ENCODE results near the gene ITPKB. TPM values are rescaled to one million over a fixed set of nuclear protein-coding genes. Genes with fewer than 3 reads are reported as not detected.

The ITPKB gene
- 10 to 100 TPM; 22.4 to 28.3 TPM for total RNA-seq
- polyA plus RNA-seq (2013, experiment 1 of 2), result 12.3 TPM
- polyA plus RNA-seq (2013, experiment 2 of 2), result 12.3 TPM
- long read RNA-seq, experiment 1, partial matches to known transcripts, result 0 of 5 reads
- long read RNA-seq, experiment 1, other reads (novel, unspliced or antisense), result 5 of 5 reads
- long read RNA-seq, experiment 2, full-length matches to known transcripts, result 12 of 32 reads
- long read RNA-seq, experiment 2, partial matches to known transcripts, result 4 of 32 reads
- long read RNA-seq, experiment 2, other reads (novel, unspliced or antisense), result 16 of 32 reads
- long read RNA-seq, experiment 3, full-length matches to known transcripts, result 1 of 5 reads
- long read RNA-seq, experiment 3, partial matches to known transcripts, result 0 of 5 reads
- long read RNA-seq, experiment 3, other reads (novel, unspliced or antisense), result 4 of 5 reads
- long read RNA-seq, experiment 4, result 0 reads

- no peak for DNase-seq
- no peaks in the 10 kb centered on the region for H3K27me3 ChIP-seq (ENCODE audit: control insufficient read depth, insufficient read depth, low read length, poor library complexity, severe bottlenecking)
- H3K36me3 ChIP-seq (ENCODE audit: control insufficient read depth, insufficient read depth, low read length), result peaks cover 22% of the 10 kb centered on the region
- no peaks in the 10 kb centered on the region for H3K9me3 ChIP-seq (ENCODE audit: control insufficient read depth, low read length)
- no peak within 1 kb of the TSS for H3K27ac ChIP-seq (ENCODE audit: low read depth, low read length)
- TF ChIP-seq, protein P1, sequence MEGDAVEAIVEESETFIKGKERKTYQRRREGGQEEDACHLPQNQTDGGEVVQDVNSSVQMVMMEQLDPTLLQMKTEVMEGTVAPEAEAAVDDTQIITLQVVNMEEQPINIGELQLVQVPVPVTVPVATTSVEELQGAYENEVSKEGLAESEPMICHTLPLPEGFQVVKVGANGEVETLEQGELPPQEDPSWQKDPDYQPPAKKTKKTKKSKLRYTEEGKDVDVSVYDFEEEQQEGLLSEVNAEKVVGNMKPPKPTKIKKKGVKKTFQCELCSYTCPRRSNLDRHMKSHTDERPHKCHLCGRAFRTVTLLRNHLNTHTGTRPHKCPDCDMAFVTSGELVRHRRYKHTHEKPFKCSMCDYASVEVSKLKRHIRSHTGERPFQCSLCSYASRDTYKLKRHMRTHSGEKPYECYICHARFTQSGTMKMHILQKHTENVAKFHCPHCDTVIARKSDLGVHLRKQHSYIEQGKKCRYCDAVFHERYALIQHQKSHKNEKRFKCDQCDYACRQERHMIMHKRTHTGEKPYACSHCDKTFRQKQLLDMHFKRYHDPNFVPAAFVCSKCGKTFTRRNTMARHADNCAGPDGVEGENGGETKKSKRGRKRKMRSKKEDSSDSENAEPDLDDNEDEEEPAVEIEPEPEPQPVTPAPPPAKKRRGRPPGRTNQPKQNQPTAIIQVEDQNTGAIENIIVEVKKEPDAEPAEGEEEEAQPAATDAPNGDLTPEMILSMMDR (conservative IDR thresholded peaks at IDR 0.05), result no peak
- peaks cover 9% of the 10 kb centered on the region for H3K4me1 ChIP-seq (ENCODE audit: control insufficient read depth, insufficient read depth, low read length)
- peaks cover 4% of the 10 kb centered on the region for H3K9me3 Mint-ChIP-seq
- H3K36me3 Mint-ChIP-seq (ENCODE audit: low read depth), result peaks cover 21% of the 10 kb centered on the region
- peak within 1 kb of the TSS; percentile 94 for H3K4me3 ChIP-seq (ENCODE audit: low read length)
- 0 to 4% methylated on average over 4 to 22 of the region's 23 CpGs for WGBS, 2 experiments (ENCODE audit: insufficient coverage in 1 of 2, insufficient read length in 1 of 2)
- H3K9ac ChIP-seq (ENCODE audit: extremely low read depth, low read length, poor library complexity, severe bottlenecking), result peak within 1 kb of the TSS; percentile 80
- peaks cover 1% of the 10 kb centered on the region for H3K27me3 Mint-ChIP-seq (ENCODE audit: insufficient read depth)
- H3K4me1 Mint-ChIP-seq, result peaks cover 18% of the 10 kb centered on the region
- peak within 1 kb of the TSS; percentile 69 for H3K27ac Mint-ChIP-seq
- H3K4me3 Mint-ChIP-seq, result peak within 1 kb of the TSS; percentile 82
These were observed at the start of gene ITPKB for GRCh38 chr1:226738995-226739695. Gene ITPKB (minus strand): TSS chr1:226739282. CDS start chr1:226737458, 1,824 bp downstream.

DNA sequence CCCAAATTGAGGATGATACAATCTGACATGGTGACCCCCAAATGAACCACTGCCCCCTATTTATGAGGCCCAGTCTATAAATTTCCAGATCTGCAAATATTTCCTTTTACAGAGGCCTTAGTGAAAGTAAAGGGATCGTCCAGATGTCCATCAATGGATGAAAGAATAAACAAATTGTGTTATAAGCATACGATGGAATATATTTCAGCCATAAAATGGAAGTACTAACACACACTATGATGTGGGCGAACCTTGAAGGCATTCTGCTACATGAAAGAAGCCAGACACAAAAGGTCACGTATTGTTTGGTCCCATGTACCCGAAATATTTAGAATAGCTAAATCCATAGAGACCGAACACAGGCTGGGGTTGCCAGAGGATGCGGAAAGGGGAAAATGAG is 48.6 kb upstream of the ITPKB start:
- WGBS, 2 experiments (ENCODE audit: insufficient coverage in 1 of 2, insufficient read length in 1 of 2), result 92 to 94% methylated on average over 6 to 7 of the region's 7 CpGs

DNA sequence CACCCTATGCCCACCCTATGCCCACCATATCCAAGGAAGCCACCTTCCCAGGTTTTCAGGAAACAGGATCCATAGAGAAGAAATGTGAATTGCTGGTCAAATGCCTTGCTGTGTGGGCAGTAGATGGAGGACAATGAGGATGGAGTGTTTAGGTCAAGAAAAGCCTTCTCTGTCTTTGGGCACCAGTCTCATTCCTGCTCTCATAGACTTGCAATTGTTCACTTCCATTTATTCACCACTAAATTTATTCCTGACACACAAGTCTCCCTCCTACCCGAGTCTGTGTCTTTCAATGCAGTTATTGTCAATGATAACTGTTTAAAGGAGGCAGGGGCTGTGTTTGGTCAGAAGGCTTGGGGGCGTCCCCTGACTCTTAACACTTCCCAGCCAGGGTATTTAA is 48.0 kb upstream of the ITPKB start:
- Mint-ChIP-seq H3K4me3 (no peak overlapping the region), H3K4me1 (peaks cover 14% of the 10 kb centered on the region), H3K36me3 (ENCODE audit: low read depth) (no peaks in the 10 kb centered on the region), H3K9me3 (no peaks in the 10 kb centered on the region), H3K27ac (no peak overlapping the region), H3K27me3 (ENCODE audit: insufficient read depth) (peaks cover 2% of the 10 kb centered on the region)
- H3K9me3 ChIP-seq (ENCODE audit: control insufficient read depth, low read length), result no peaks in the 10 kb centered on the region
- no peak for DNase-seq
- H3K4me1 ChIP-seq (ENCODE audit: control insufficient read depth, insufficient read depth, low read length), result no peaks in the 10 kb centered on the region
- H3K27me3 ChIP-seq (ENCODE audit: control insufficient read depth, insufficient read depth, low read length, poor library complexity, severe bottlenecking), result no peaks in the 10 kb centered on the region
- no peak overlapping the region for H3K9ac ChIP-seq (ENCODE audit: extremely low read depth, low read length, poor library complexity, severe bottlenecking)
- WGBS, 2 experiments (ENCODE audit: insufficient coverage in 1 of 2, insufficient read length in 1 of 2), result 90 to 100% methylated on average over 1 to 2 of the region's 2 CpGs
- H3K4me3 ChIP-seq (ENCODE audit: low read length), result no peak overlapping the region
- no peak overlapping the region for H3K27ac ChIP-seq (ENCODE audit: low read depth, low read length)
- H3K36me3 ChIP-seq (ENCODE audit: control insufficient read depth, insufficient read depth, low read length), result no peaks in the 10 kb centered on the region
- TF ChIP-seq, protein P1 (conservative IDR thresholded peaks at IDR 0.05), result no peak

More for the DNA sequence above, 48.6 kb upstream of the ITPKB start:
- H3K4me3 Mint-ChIP-seq, result no peak overlapping the region
- no peak overlapping the region for H3K27ac Mint-ChIP-seq
- H3K4me1 Mint-ChIP-seq, result peaks cover 14% of the 10 kb centered on the region
- no peaks in the 10 kb centered on the region for H3K36me3 Mint-ChIP-seq (ENCODE audit: low read depth)
- peaks cover 2% of the 10 kb centered on the region for H3K27me3 Mint-ChIP-seq (ENCODE audit: insufficient read depth)
- no peak overlapping the region for H3K27ac ChIP-seq (ENCODE audit: low read depth, low read length)
- H3K9me3 ChIP-seq (ENCODE audit: control insufficient read depth, low read length), result no peaks in the 10 kb centered on the region
- DNase-seq, result no peak
- no peaks in the 10 kb centered on the region for H3K36me3 ChIP-seq (ENCODE audit: control insufficient read depth, insufficient read depth, low read length)
- no peaks in the 10 kb centered on the region for H3K9me3 Mint-ChIP-seq
- no peak overlapping the region for H3K4me3 ChIP-seq (ENCODE audit: low read length)
- H3K27me3 ChIP-seq (ENCODE audit: control insufficient read depth, insufficient read depth, low read length, poor library complexity, severe bottlenecking), result no peaks in the 10 kb centered on the region
- TF ChIP-seq, protein P1 (conservative IDR thresholded peaks at IDR 0.05), result no peak
- no peaks in the 10 kb centered on the region for H3K4me1 ChIP-seq (ENCODE audit: control insufficient read depth, insufficient read depth, low read length)
- H3K9ac ChIP-seq (ENCODE audit: extremely low read depth, low read length, poor library complexity, severe bottlenecking), result no peak overlapping the region
